Kidney capillary endothelial cell (primary cell): ENCODE results near the gene GPC3.
A peak's percentile ranks its signal among the peaks of the same experiment; 100 is the strongest.
"Not testable (repeated sequence)": the region's sequence is repeated elsewhere in the genome, so short reads cannot be mapped to it uniquely, and the experiment has no call there.

Experiments
- DNase-seq: peaks from one replicate; pipeline ENCODE4 v3.0.0-alpha.2; 2018; ENCODE audit warnings: low spot score

Gene GPC3

GRCh38 chrX:133646719-133647116 lies 338.7 kb downstream of the GPC3 start:
- no peak for DNase-seq

- DNase-seq = no peak
Observed at GRCh38 chrX:133645977-133646718, 339.2 kb downstream of the GPC3 start.

- no peak for DNase-seq
Observed at GRCh38 chrX:133645256-133645655, 340.1 kb downstream of the GPC3 start.

- DNase-seq = no peak
Observed at GRCh38 chrX:133640161-133641015, 345.0 kb downstream of the GPC3 start.

- DNase-seq = no peak
Observed at GRCh38 chrX:133639726-133640125, 345.7 kb downstream of the GPC3 start.

GRCh38 chrX:133638285-133638684 lies 347.1 kb downstream of the GPC3 start:
- DNase-seq = peak; percentile 1

GRCh38 chrX:133637765-133638164 lies 347.6 kb downstream of the GPC3 start:
- DNase-seq = no peak

GRCh38 chrX:133636009-133636408 lies 349.4 kb downstream of the GPC3 start:
- no peak for DNase-seq

- DNase-seq = no peak
Observed at GRCh38 chrX:133634416-133634815, 351.0 kb downstream of the GPC3 start.

- DNase-seq = no peak
Observed at GRCh38 chrX:133633950-133634349, 351.4 kb downstream of the GPC3 start.

GRCh38 chrX:133633162-133633561 lies 352.2 kb downstream of the GPC3 start:
- peak; percentile 13 for DNase-seq

GRCh38 chrX:133630362-133630761 lies 355.0 kb downstream of the GPC3 start:
- DNase-seq = no peak

- DNase-seq = no peak
Observed at GRCh38 chrX:133627673-133628072, 357.7 kb downstream of the GPC3 start.

GRCh38 chrX:133621384-133621783 lies 364.0 kb downstream of the GPC3 start:
- DNase-seq = not testable (repeated sequence)

- no peak for DNase-seq
Observed at GRCh38 chrX:133611676-133612075, 373.7 kb downstream of the GPC3 start.

- DNase-seq = no peak
Observed at GRCh38 chrX:133610056-133610455, 375.3 kb downstream of the GPC3 start.

- no peak for DNase-seq
Observed at GRCh38 chrX:133609166-133609565, 376.2 kb downstream of the GPC3 start.

GRCh38 chrX:133608406-133608805 lies 377.0 kb downstream of the GPC3 start:
- peak; percentile 9 for DNase-seq

- DNase-seq = no peak
Observed at GRCh38 chrX:133607419-133608348, 377.7 kb downstream of the GPC3 start.

- no peak for DNase-seq
Observed at GRCh38 chrX:133606990-133607389, 378.4 kb downstream of the GPC3 start.

- no peak for DNase-seq
Observed at GRCh38 chrX:133604801-133605200, 380.6 kb downstream of the GPC3 start.

GRCh38 chrX:133602881-133603280 lies 382.5 kb downstream of the GPC3 start:
- no peak for DNase-seq
